ENCODE results near the gene ATP5F1B.

Gene ATP5F1B

GRCh38 chr12:56599041-56599440 lies 46.7 kb downstream of the ATP5F1B start:
- DNase-seq (ENCODE audit: low spot score) = no peak
- no peak for TF ChIP-seq CTCF (IDR thresholded peaks at IDR 0.05; ENCODE audit: extremely low read depth, insufficient read depth, missing control alignments)
- in situ Hi-C loops (cut with MboI; ENCODE audit: low pct_unique_long_range_greater_than_20kb, low sequenced_read_pairs, unreplicated experiment) = no loop called here

- DNase-seq (ENCODE audit: low spot score) = no peak
- no peak for TF ChIP-seq CTCF (IDR thresholded peaks at IDR 0.05; ENCODE audit: extremely low read depth, insufficient read depth, missing control alignments)
- in situ Hi-C loops (cut with MboI; ENCODE audit: low pct_unique_long_range_greater_than_20kb, low sequenced_read_pairs, unreplicated experiment) = no loop called here
Measured at GRCh38 chr12:56596815-56597214, 49.0 kb downstream of the ATP5F1B start.

GRCh38 chr12:56593909-56594621 lies 51.7 kb downstream of the ATP5F1B start:
- peak; percentile 72 for DNase-seq (ENCODE audit: low spot score)
- TF ChIP-seq CTCF (IDR thresholded peaks at IDR 0.05; ENCODE audit: extremely low read depth, insufficient read depth, missing control alignments) = peak; percentile 88

GRCh38 chr12:56591961-56592360 lies 53.8 kb downstream of the ATP5F1B start:
- no peak for TF ChIP-seq CTCF (IDR thresholded peaks at IDR 0.05; ENCODE audit: extremely low read depth, insufficient read depth, missing control alignments)
- in situ Hi-C loops (cut with MboI; ENCODE audit: low pct_unique_long_range_greater_than_20kb, low sequenced_read_pairs, unreplicated experiment) = no loop called here
- DNase-seq (ENCODE audit: low spot score) = no peak

More at GRCh38 chr12:56593909-56594621, 51.7 kb downstream of the ATP5F1B start:
- in situ Hi-C loops (cut with MboI; ENCODE audit: low pct_unique_long_range_greater_than_20kb, low sequenced_read_pairs, unreplicated experiment) = no loop called here

GRCh38 chr12:56591126-56591525 lies 54.7 kb downstream of the ATP5F1B start:
- DNase-seq (ENCODE audit: low spot score) = no peak
- in situ Hi-C loops (cut with MboI; ENCODE audit: low pct_unique_long_range_greater_than_20kb, low sequenced_read_pairs, unreplicated experiment) = no loop called here
- no peak for TF ChIP-seq CTCF (IDR thresholded peaks at IDR 0.05; ENCODE audit: extremely low read depth, insufficient read depth, missing control alignments)

GRCh38 chr12:56590237-56590830 lies 55.5 kb downstream of the ATP5F1B start:
- in situ Hi-C loops (cut with MboI; ENCODE audit: low pct_unique_long_range_greater_than_20kb, low sequenced_read_pairs, unreplicated experiment) = no loop called here
- peak; percentile 65 for TF ChIP-seq CTCF (IDR thresholded peaks at IDR 0.05; ENCODE audit: extremely low read depth, insufficient read depth, missing control alignments)
- peak; percentile 54 for DNase-seq (ENCODE audit: low spot score)
